ENCODE data around the gene SUCNR1.

The SUCNR1 gene

GRCh38 chr3:151900460-151900859 is 27.0 kb downstream of the SUCNR1 start:
- Mint-ChIP-seq H3K4me1 (ENCODE audit: low read depth) (peaks cover 61% of the 10 kb centered on the region), H3K36me3 (ENCODE audit: low read depth) (no peaks in the 10 kb centered on the region), H3K27ac (peak overlapping the region; percentile 92), H3K4me3 (no peak overlapping the region), H3K9me3 (no peaks in the 10 kb centered on the region), H3K27me3 (no peaks in the 10 kb centered on the region)
- intact Hi-C loops (cut with micrococcal nuclease), result no loop called here

- H3K4me3 Mint-ChIP-seq, result peak overlapping the region; percentile 53
- H3K27ac Mint-ChIP-seq, result peak overlapping the region; percentile 92
- no peaks in the 10 kb centered on the region for H3K36me3 Mint-ChIP-seq (ENCODE audit: low read depth)
- H3K27me3 Mint-ChIP-seq, result no peaks in the 10 kb centered on the region
- peaks cover 61% of the 10 kb centered on the region for H3K4me1 Mint-ChIP-seq (ENCODE audit: low read depth)
- H3K9me3 Mint-ChIP-seq, result no peaks in the 10 kb centered on the region
- intact Hi-C loops (cut with micrococcal nuclease), result no loop called here
Observed at GRCh38 chr3:151900884-151901643, 27.6 kb downstream of the SUCNR1 start.

GRCh38 chr3:151901644-151902285 is 28.3 kb downstream of the SUCNR1 start:
- no peaks in the 10 kb centered on the region for H3K36me3 Mint-ChIP-seq (ENCODE audit: low read depth)
- H3K4me3 Mint-ChIP-seq, result peak overlapping the region; percentile 53
- intact Hi-C loops (cut with micrococcal nuclease), result no loop called here
- H3K4me1 Mint-ChIP-seq (ENCODE audit: low read depth), result peaks cover 61% of the 10 kb centered on the region
- no peaks in the 10 kb centered on the region for H3K9me3 Mint-ChIP-seq
- H3K27ac Mint-ChIP-seq, result peak overlapping the region; percentile 92
- H3K27me3 Mint-ChIP-seq, result no peaks in the 10 kb centered on the region

GRCh38 chr3:151903501-151903991 is 30.1 kb downstream of the SUCNR1 start:
- Mint-ChIP-seq H3K4me1 (ENCODE audit: low read depth) (peaks cover 61% of the 10 kb centered on the region), H3K36me3 (ENCODE audit: low read depth) (no peaks in the 10 kb centered on the region)
- intact Hi-C loops (cut with micrococcal nuclease), result no loop called here

GRCh38 chr3:151905647-151906046 is 32.2 kb downstream of the SUCNR1 start:
- Mint-ChIP-seq H3K4me3 (no peak overlapping the region), H3K36me3 (ENCODE audit: low read depth) (no peaks in the 10 kb centered on the region), H3K27me3 (no peaks in the 10 kb centered on the region), H3K27ac (no peak overlapping the region), H3K9me3 (peaks cover under 1% of the 10 kb centered on the region), H3K4me1 (ENCODE audit: low read depth) (peaks cover 43% of the 10 kb centered on the region)
- intact Hi-C loops (cut with micrococcal nuclease), result no loop called here

More at GRCh38 chr3:151903501-151903991, 30.1 kb downstream of the SUCNR1 start:
- peak overlapping the region; percentile 92 for H3K27ac Mint-ChIP-seq
- no peaks in the 10 kb centered on the region for H3K9me3 Mint-ChIP-seq
- H3K4me3 Mint-ChIP-seq, result no peak overlapping the region
- H3K27me3 Mint-ChIP-seq, result no peaks in the 10 kb centered on the region

- Mint-ChIP-seq H3K27ac (no peak overlapping the region), H3K27me3 (no peaks in the 10 kb centered on the region), H3K36me3 (ENCODE audit: low read depth) (peaks cover 1% of the 10 kb centered on the region), H3K4me1 (ENCODE audit: low read depth) (peaks cover 32% of the 10 kb centered on the region), H3K4me3 (no peak overlapping the region), H3K9me3 (peaks cover 12% of the 10 kb centered on the region)
- intact Hi-C loops (cut with micrococcal nuclease), result no loop called here
Observed at GRCh38 chr3:151906751-151907150, 33.3 kb downstream of the SUCNR1 start.

- intact Hi-C loops (cut with micrococcal nuclease), result no loop called here
- Mint-ChIP-seq H3K36me3 (ENCODE audit: low read depth) (peaks cover 5% of the 10 kb centered on the region), H3K4me1 (ENCODE audit: low read depth) (peaks cover 17% of the 10 kb centered on the region), H3K27ac (no peak overlapping the region), H3K4me3 (no peak overlapping the region), H3K27me3 (no peaks in the 10 kb centered on the region), H3K9me3 (peaks cover 19% of the 10 kb centered on the region)
Observed at GRCh38 chr3:151908399-151908798, 35.0 kb downstream of the SUCNR1 start.

GRCh38 chr3:151909681-151910405 is 36.4 kb downstream of the SUCNR1 start:
- H3K27ac Mint-ChIP-seq, result no peak overlapping the region
- peaks cover 2% of the 10 kb centered on the region for H3K4me1 Mint-ChIP-seq (ENCODE audit: low read depth)
- no peaks in the 10 kb centered on the region for H3K27me3 Mint-ChIP-seq
- peaks cover 6% of the 10 kb centered on the region for H3K36me3 Mint-ChIP-seq (ENCODE audit: low read depth)
- H3K4me3 Mint-ChIP-seq, result no peak overlapping the region
- H3K9me3 Mint-ChIP-seq, result peaks cover 21% of the 10 kb centered on the region
- intact Hi-C loops (cut with micrococcal nuclease), result loop anchor here (10.0 kb wide), 1 partner anchor 445 kb away; the partner anchor contains the start of gene IGSF10

- no peak overlapping the region for H3K4me3 Mint-ChIP-seq
- H3K36me3 Mint-ChIP-seq (ENCODE audit: low read depth), result peaks cover 12% of the 10 kb centered on the region
- peaks cover 7% of the 10 kb centered on the region for H3K4me1 Mint-ChIP-seq (ENCODE audit: low read depth)
- H3K27ac Mint-ChIP-seq, result no peak overlapping the region
- peaks cover 30% of the 10 kb centered on the region for H3K9me3 Mint-ChIP-seq
- H3K27me3 Mint-ChIP-seq, result no peaks in the 10 kb centered on the region
- intact Hi-C loops (cut with micrococcal nuclease), result loop anchor here (10.0 kb wide), 1 partner anchor 447 kb away; the partner anchor contains the start of gene IGSF10
Observed at GRCh38 chr3:151911462-151911861, 38.0 kb downstream of the SUCNR1 start.

GRCh38 chr3:151912028-151912427 is 38.6 kb downstream of the SUCNR1 start:
- no peak overlapping the region for H3K27ac Mint-ChIP-seq
- no peaks in the 10 kb centered on the region for H3K27me3 Mint-ChIP-seq
- peaks cover 11% of the 10 kb centered on the region for H3K4me1 Mint-ChIP-seq (ENCODE audit: low read depth)
- peaks cover 12% of the 10 kb centered on the region for H3K36me3 Mint-ChIP-seq (ENCODE audit: low read depth)
- peaks cover 30% of the 10 kb centered on the region for H3K9me3 Mint-ChIP-seq
- no peak overlapping the region for H3K4me3 Mint-ChIP-seq
- intact Hi-C loops (cut with micrococcal nuclease), result loop anchor here (10.0 kb wide), 1 partner anchor 447 kb away; the partner anchor contains the start of gene IGSF10

GRCh38 chr3:151916781-151917180 is 43.3 kb downstream of the SUCNR1 start:
- Mint-ChIP-seq H3K9me3 (peaks cover 18% of the 10 kb centered on the region), H3K4me3 (no peak overlapping the region), H3K27me3 (no peaks in the 10 kb centered on the region), H3K4me1 (ENCODE audit: low read depth) (peaks cover 23% of the 10 kb centered on the region), H3K27ac (peak overlapping the region; percentile 41), H3K36me3 (ENCODE audit: low read depth) (peaks cover 10% of the 10 kb centered on the region)
- intact Hi-C loops (cut with micrococcal nuclease), result loop anchor here (5.0 to 10.0 kb wide), 4 partner anchors 39 to 689 kb away; partner anchors contain the start of gene IGSF10

- H3K4me3 Mint-ChIP-seq, result no peak overlapping the region
- intact Hi-C loops (cut with micrococcal nuclease), result loop anchor here (1.0 to 10.0 kb wide), 6 partner anchors 41 to 691 kb away; partner anchors contain the start of gene IGSF10
Observed at GRCh38 chr3:151918253-151919029, 45.0 kb downstream of the SUCNR1 start.

GRCh38 chr3:151919030-151919328 is 45.5 kb downstream of the SUCNR1 start:
- H3K9me3 Mint-ChIP-seq, result peaks cover 11% of the 10 kb centered on the region
- peaks cover 23% of the 10 kb centered on the region for H3K4me1 Mint-ChIP-seq (ENCODE audit: low read depth)
- intact Hi-C loops (cut with micrococcal nuclease), result loop anchor here (2.0 to 10.0 kb wide), 5 partner anchors 42 to 692 kb away; partner anchors contain the start of gene IGSF10
- no peak overlapping the region for H3K4me3 Mint-ChIP-seq
- H3K36me3 Mint-ChIP-seq (ENCODE audit: low read depth), result peaks cover 6% of the 10 kb centered on the region
- H3K27me3 Mint-ChIP-seq, result no peaks in the 10 kb centered on the region
- H3K27ac Mint-ChIP-seq, result no peak overlapping the region

More at GRCh38 chr3:151918253-151919029, 45.0 kb downstream of the SUCNR1 start:
- Mint-ChIP-seq H3K36me3 (ENCODE audit: low read depth) (peaks cover 6% of the 10 kb centered on the region), H3K27ac (no peak overlapping the region), H3K4me1 (ENCODE audit: low read depth) (peaks cover 23% of the 10 kb centered on the region), H3K27me3 (no peaks in the 10 kb centered on the region), H3K9me3 (peaks cover 11% of the 10 kb centered on the region)
